OCI-LY7 (cell line): ENCODE data around the gene CDCP1. TPM values are rescaled to one million over a fixed set of nuclear protein-coding genes. Genes with fewer than 3 reads are reported as not detected.

Source experiments
- BruUV-seq: library from RNA; stranded (reverse); fragments of 400-500 nt; replicated peaks from 2 replicates; lab custom pipeline; 2021; lab: Mats Ljungman, UMichigan
- CTCF ChIA-PET: fragments of 300-600 bp; sonication (Branson Sonifier 250); formaldehyde crosslinking; loops from one replicate; lab custom pipeline; 2022; ENCODE audit warnings: antibody characterized with exemption; ENCODE audit not compliant: unreplicated experiment; lab: Charles Lee
- POLR2A ChIA-PET: fragments of 300-600 bp; sonication (Branson Sonifier 250); formaldehyde crosslinking; loops from one replicate; lab custom pipeline; 2022; ENCODE audit warnings: antibody characterized with exemption; lab: Charles Lee
- DNase-seq: peaks from one replicate; pipeline ENCODE4 v3.0.0-alpha.2; 2015; ENCODE audit warnings: low spot score
- H2AFZ ChIP-seq: fragments of 200-600 bp; sonication (generic), shearing (Covaris generic); 2 replicates; pipeline ENCODE4 v1.6.1; 2014; ENCODE audit warnings: mild to moderate bottlenecking, antibody characterized with exemption, low read length, moderate library complexity
- H3K27ac ChIP-seq: fragments of 200-600 bp; sonication (generic); 2 replicates; pipeline ENCODE4 v1.5.1; 2014; ENCODE audit warnings: mixed run types, low read depth, mild to moderate bottlenecking, moderate library complexity, low read length, inconsistent platforms; ENCODE audit not compliant: poor library complexity, severe bottlenecking
- H3K36me3 ChIP-seq: fragments of 200-600 bp; sonication (generic); 2 replicates; pipeline ENCODE4 v1.6.1; 2014; ENCODE audit warnings: mild to moderate bottlenecking, antibody characterized with exemption, low read length, moderate library complexity, mixed read lengths; ENCODE audit not compliant: insufficient read depth
- H3K4me1 ChIP-seq: fragments of 200-600 bp; sonication (generic); 2 replicates; pipeline ENCODE4 v1.5.1; 2014; ENCODE audit warnings: mild to moderate bottlenecking, low read length; ENCODE audit not compliant: insufficient read depth, poor library complexity, severe bottlenecking
- H3K4me2 ChIP-seq: fragments of 200-600 bp; sonication (generic); 2 replicates; pipeline ENCODE4 v1.6.1; 2014; ENCODE audit warnings: mild to moderate bottlenecking, low read length
- H3K4me3 ChIP-seq: fragments of 200-600 bp; sonication (generic); 2 replicates; pipeline ENCODE4 v1.5.1; 2014; ENCODE audit warnings: mild to moderate bottlenecking, low read depth, low read length; ENCODE audit not compliant: poor library complexity, severe bottlenecking
- H3K79me2 ChIP-seq: fragments of 200-600 bp; sonication (generic); 2 replicates; pipeline ENCODE4 v1.6.1; 2016; ENCODE audit warnings: low read depth, mild to moderate bottlenecking, low read length, moderate library complexity, mixed read lengths; ENCODE audit not compliant: insufficient read depth
- H3K9me2 ChIP-seq: fragments of 200-600 bp; sonication (generic); 2 replicates; pipeline ENCODE4 v1.6.1; 2016; ENCODE audit warnings: mild to moderate bottlenecking, low read length, mixed read lengths; ENCODE audit not compliant: insufficient read depth
- H3K9me3 ChIP-seq: fragments of 200-600 bp; sonication (generic); 2 replicates; pipeline ENCODE4 v1.6.1; 2014; ENCODE audit warnings: mild to moderate bottlenecking, mixed run types, low read length, mixed read lengths
- H4K20me1 ChIP-seq: fragments of 200-600 bp; sonication (generic); 2 replicates; pipeline ENCODE4 v1.6.1; 2014; ENCODE audit warnings: mild to moderate bottlenecking, antibody characterized with exemption, low read length, moderate library complexity, mixed read lengths; ENCODE audit not compliant: insufficient read depth
- EZH2phosphoT487 ChIP-seq: fragments of 200-600 bp; sonication (generic); IDR thresholded peaks from 2 replicates; pipeline ENCODE4 v1.6.1; 2018; ENCODE audit warnings: low read depth, borderline replicate concordance, mild to moderate bottlenecking, mixed run types, antibody characterized with exemption, low read length, moderate library complexity, mixed read lengths
- intact Hi-C: fragments of 100-400 bp; cut with micrococcal nuclease; formaldehyde crosslinking; loops from one replicate; pipeline ENCODE4 v1.10.0; 2022; ENCODE audit not compliant: unreplicated experiment
- total RNA-seq, 2 experiments: library from RNA; depleted of rRNA in 1 of 2; stranded (reverse); fragments of >200 nt in 1 of 2; shearing (Covaris generic) in 1 of 2; gene quantifications; 2 replicates each; pipeline ENCODE4 v1.2.3, GENCODE V29; 2014 to 2022
- TF ChIP-seq, protein P1 (sequence below): fragments of 200-600 bp; sonication (generic); conservative IDR thresholded peaks from 2 replicates; pipeline ENCODE4 v1.5.1; 2014; ENCODE audit warnings: mild to moderate bottlenecking, antibody characterized with exemption, low read length, moderate library complexity, mixed read lengths

Gene CDCP1
- total RNA-seq, 2 experiments from 2014 or later: not detected

DNA sequence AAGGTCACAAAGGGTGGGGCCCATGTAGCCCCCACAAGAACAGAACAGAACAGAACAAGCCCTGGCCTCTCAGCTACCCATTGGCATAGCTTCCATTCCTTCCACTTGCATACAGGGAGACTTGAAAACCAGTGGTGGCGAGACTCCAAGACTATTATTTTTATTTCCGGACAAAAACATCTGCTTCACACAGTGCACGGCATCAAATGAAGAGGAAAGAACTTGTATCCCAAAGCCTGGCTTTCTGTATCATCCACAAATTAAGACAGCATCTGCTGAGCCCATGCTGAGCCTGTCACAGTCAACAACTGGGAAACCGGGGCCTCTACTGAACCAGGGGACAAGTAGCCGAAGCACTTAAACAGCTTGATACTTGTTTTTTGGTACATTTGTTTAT is 64.0 kb downstream of the CDCP1 start:
- Histone ChIP-seq H3K9me2 (no peaks in the 10 kb centered on the region), H3K9me3 (no peaks in the 10 kb centered on the region), H3K36me3 (no peaks in the 10 kb centered on the region), H3K27ac (no peak overlapping the region), H3K4me3 (no peak overlapping the region), H3K4me1 (no peaks in the 10 kb centered on the region), H3K79me2 (no peaks in the 10 kb centered on the region), H4K20me1 (no peaks in the 10 kb centered on the region), H2AFZ (no peak overlapping the region), H3K4me2 (no peak overlapping the region)
- ChIA-PET CTCF (no interaction called here), POLR2A (no interaction called here)
- intact Hi-C loops: no loop called here
- TF ChIP-seq, protein P1, sequence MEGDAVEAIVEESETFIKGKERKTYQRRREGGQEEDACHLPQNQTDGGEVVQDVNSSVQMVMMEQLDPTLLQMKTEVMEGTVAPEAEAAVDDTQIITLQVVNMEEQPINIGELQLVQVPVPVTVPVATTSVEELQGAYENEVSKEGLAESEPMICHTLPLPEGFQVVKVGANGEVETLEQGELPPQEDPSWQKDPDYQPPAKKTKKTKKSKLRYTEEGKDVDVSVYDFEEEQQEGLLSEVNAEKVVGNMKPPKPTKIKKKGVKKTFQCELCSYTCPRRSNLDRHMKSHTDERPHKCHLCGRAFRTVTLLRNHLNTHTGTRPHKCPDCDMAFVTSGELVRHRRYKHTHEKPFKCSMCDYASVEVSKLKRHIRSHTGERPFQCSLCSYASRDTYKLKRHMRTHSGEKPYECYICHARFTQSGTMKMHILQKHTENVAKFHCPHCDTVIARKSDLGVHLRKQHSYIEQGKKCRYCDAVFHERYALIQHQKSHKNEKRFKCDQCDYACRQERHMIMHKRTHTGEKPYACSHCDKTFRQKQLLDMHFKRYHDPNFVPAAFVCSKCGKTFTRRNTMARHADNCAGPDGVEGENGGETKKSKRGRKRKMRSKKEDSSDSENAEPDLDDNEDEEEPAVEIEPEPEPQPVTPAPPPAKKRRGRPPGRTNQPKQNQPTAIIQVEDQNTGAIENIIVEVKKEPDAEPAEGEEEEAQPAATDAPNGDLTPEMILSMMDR: no peak
- TF ChIP-seq EZH2phosphoT487: no peak
- DNase-seq: no peak
- BruUV-seq: no TSS peak

DNA sequence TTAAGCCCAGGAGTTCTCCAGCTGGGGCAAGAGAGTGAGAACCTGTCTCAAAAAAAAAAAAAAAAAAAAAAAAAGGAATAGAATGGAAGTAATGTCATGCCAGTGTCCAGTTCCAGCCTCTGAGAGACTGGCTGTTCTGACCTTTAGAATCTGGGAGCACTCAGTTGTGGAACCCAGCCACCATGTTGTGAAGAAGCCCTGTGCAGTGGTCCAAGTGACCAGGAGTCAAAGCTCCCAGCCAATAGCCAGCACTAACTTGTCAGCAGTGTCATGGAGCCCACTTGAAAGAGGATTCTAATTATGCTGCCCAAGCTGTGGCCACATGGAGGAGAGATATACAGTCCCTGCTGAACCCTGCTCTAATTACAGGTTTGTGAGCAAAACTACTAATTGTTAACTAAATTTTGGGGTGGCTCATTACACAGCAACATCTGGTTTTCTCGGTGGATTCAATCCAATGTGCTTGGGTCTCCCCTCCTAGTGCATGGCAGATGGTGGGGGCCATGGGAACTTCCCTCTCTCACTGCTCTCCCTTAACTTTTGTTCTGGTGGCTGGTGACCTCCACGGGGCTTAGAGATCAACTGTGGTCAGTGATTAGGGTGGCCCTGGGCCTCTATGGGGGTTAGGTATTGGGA is 64.6 kb downstream of the CDCP1 start:
- intact Hi-C loops: no loop called here
- H2AFZ ChIP-seq: no peak overlapping the region
- H3K4me3 ChIP-seq: no peak overlapping the region
- ChIA-PET CTCF (no interaction called here), POLR2A (no interaction called here)
- no TSS peak for BruUV-seq
- H3K4me2 ChIP-seq: no peak overlapping the region
- H3K36me3 ChIP-seq: no peaks in the 10 kb centered on the region
- H3K79me2 ChIP-seq: no peaks in the 10 kb centered on the region
- H3K4me1 ChIP-seq: no peaks in the 10 kb centered on the region
- TF ChIP-seq, protein P1: no peak
- TF ChIP-seq EZH2phosphoT487: no peak
- H4K20me1 ChIP-seq: no peaks in the 10 kb centered on the region
- H3K9me2 ChIP-seq: no peaks in the 10 kb centered on the region
- no peak overlapping the region for H3K27ac ChIP-seq
- no peaks in the 10 kb centered on the region for H3K9me3 ChIP-seq
- DNase-seq: no peak

DNA sequence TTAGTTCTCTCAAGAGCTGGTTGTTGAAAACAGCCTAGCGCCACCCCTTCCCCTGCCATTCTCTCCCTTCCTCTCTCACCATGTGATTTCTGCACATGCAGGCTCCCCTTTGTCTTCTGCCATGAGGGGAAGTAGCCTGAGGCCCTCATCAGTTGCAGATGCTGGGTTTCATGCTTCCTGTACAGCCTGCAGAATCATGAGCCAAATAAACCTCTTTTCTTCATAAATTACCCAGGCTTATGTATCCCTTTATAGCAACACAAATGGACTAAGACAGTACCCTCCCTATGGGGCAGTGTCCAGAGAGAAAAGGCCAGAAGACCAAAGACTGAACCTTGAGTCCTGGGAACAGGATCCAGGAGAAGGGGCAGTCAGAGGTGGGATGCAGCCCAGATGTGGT is 65.4 kb downstream of the CDCP1 start:
- no peak overlapping the region for H3K27ac ChIP-seq
- POLR2A ChIA-PET: no interaction called here
- no TSS peak for BruUV-seq

More for the DNA sequence above, 65.4 kb downstream of the CDCP1 start:
- Histone ChIP-seq H3K4me3 (no peak overlapping the region), H2AFZ (no peak overlapping the region), H3K4me2 (no peak overlapping the region), H3K9me2 (no peaks in the 10 kb centered on the region), H3K79me2 (no peaks in the 10 kb centered on the region), H4K20me1 (no peaks in the 10 kb centered on the region), H3K4me1 (no peaks in the 10 kb centered on the region), H3K36me3 (no peaks in the 10 kb centered on the region), H3K9me3 (no peaks in the 10 kb centered on the region)
- TF ChIP-seq, protein P1: no peak
- TF ChIP-seq EZH2phosphoT487: no peak
- DNase-seq: no peak
- intact Hi-C loops: no loop called here
- CTCF ChIA-PET: no interaction called here
